ENCODE measurements around the gene TMEM8B.

Gene TMEM8B

DNA sequence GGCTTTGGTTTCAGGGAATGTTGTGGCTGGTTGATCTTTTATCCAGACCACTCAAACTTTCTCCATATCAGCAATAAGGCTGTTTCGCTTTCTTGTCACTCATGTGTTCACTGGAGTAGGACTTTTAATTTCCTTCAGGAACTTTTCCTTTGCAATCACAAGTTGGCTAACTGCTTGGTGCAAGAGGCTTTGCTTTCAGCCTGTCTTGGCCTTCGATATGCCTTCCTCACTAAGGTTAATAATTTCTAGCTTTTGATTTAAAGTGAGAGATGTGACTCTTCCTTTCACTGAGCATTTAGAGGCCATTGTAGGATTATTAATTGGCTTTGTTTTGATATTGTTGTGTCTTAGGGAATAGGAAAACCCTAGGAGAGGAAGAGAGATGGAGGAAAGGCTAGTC is 70.0 kb downstream of the TMEM8B start:
- no peak for DNase-seq (ENCODE audit: low read depth)
- TF ChIP-seq, protein P1, sequence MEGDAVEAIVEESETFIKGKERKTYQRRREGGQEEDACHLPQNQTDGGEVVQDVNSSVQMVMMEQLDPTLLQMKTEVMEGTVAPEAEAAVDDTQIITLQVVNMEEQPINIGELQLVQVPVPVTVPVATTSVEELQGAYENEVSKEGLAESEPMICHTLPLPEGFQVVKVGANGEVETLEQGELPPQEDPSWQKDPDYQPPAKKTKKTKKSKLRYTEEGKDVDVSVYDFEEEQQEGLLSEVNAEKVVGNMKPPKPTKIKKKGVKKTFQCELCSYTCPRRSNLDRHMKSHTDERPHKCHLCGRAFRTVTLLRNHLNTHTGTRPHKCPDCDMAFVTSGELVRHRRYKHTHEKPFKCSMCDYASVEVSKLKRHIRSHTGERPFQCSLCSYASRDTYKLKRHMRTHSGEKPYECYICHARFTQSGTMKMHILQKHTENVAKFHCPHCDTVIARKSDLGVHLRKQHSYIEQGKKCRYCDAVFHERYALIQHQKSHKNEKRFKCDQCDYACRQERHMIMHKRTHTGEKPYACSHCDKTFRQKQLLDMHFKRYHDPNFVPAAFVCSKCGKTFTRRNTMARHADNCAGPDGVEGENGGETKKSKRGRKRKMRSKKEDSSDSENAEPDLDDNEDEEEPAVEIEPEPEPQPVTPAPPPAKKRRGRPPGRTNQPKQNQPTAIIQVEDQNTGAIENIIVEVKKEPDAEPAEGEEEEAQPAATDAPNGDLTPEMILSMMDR (conservative IDR thresholded peaks at IDR 0.05; ENCODE audit: low read depth, low read length), result no peak
- H3K4me3 ChIP-seq (ENCODE audit: low read length), result no peak overlapping the region

DNA sequence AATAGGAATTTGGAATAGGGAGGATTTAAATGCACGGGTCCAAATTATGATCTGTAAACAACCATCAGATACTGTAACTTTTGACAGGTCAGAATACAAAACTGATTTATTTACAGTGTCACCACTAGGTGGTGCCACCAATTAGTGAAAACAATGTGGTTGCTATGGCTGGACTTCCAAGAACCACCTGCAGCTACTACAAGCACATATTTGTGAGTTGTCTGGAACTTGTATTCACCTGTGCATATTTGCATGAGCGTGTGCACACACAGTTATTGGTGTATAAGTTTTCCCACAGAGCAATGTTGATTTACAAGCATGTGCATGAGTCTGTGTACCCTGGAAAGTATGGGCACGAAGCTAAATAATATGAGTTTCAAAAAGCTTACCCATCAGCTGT is 74.0 kb downstream of the TMEM8B start:
- H3K4me3 ChIP-seq (ENCODE audit: low read length), result no peak overlapping the region
- DNase-seq (ENCODE audit: low read depth), result no peak
- TF ChIP-seq, protein P1 (conservative IDR thresholded peaks at IDR 0.05; ENCODE audit: low read depth, low read length), result peak; percentile 66

DNA sequence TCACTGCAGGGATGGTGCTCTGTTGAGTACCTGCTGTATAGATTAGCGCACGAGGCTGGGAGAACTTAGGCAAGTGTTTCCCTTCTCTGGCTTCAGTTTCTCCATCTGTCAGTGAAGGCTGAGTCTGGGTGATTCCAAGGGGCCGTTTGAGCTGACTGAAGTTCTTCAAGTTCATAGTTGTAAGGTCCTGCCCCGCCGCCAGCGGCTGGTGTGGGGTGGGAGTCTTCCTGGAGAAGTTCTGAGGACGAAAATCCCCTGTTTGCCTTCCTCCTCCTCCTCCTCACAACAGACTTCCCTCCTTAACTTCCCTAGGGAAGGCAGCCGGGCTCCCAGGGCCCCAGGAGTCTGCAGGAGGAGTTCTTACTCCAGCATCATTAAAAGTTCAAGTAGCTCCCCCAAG is 75.3 kb downstream of the TMEM8B start:
- no peak for DNase-seq (ENCODE audit: low read depth)
- H3K4me3 ChIP-seq (ENCODE audit: low read length), result no peak overlapping the region
- TF ChIP-seq, protein P1 (conservative IDR thresholded peaks at IDR 0.05; ENCODE audit: low read depth, low read length), result no peak

DNA sequence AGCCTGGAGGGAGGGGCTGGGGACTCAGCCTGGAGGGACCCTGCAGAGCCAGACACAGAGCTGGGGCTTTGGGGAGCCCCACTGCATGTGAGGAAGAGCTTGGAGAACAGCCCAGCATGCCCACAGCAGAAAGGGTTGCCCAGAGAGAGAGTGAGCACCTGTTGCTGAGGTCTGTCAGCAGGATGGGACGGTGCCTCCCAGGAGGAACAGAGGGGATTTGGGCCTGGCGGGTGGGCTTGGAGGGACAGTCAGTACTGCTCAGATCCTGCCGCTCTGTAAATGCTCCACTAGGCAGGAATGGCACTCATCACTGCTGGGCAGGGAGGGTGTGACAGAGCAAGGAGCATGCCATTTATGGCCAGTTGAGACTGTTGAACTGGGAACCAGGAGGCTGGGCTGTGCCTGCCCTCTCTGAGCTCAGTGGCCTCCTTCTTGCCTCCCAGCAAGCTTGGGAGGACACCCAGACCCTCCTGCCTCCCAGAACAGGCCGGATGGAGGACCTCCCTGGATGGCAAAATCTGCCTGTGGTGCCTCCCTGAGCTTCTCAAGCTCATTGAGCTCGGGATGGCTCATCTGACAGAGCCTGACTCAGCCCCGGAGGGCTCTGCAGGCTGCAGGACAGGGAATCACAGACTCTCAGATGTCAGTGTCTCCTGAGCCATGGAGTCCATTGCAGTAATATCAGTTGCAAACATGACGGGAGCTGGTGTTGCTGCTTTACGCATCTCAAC is 76.2 kb downstream of the TMEM8B start:
- no peak overlapping the region for H3K4me3 ChIP-seq (ENCODE audit: low read length)
- DNase-seq (ENCODE audit: low read depth), result no peak
- TF ChIP-seq, protein P1 (conservative IDR thresholded peaks at IDR 0.05; ENCODE audit: low read depth, low read length), result no peak

DNA sequence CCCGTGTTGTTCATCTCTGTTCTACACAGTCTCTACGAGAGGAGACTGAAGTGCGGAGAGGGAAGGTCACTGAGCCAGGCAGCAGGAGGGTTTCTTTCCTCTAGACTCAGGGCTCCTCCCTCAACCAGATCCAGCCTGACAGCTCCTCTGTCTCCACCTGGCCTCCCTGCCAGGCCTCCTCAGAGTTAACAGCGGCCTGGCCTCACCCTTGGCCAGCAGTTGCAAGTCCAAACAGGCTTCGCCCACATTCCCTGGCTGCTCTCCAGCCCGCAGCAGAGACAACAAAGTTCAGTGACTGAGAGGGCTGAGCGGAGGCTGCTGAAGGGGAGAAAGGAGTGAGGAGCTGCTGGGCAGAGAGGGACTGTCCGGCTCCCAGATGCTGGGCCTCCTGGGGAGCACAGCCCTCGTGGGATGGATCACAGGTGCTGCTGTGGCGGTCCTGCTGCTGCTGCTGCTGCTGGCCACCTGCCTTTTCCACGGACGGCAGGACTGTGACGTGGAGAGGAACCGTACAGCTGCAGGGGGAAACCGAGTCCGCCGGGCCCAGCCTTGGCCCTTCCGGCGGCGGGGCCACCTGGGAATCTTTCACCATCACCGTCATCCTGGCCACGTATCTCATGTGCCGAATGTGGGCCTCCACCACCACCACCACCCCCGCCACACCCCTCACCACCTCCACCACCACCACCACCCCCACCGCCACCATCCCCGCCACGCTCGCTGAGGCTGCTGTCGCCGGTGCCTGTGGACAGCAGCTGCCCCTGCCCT is 77.1 kb downstream of the TMEM8B start, which contains the start of gene HRCT1:
Gene HRCT1, plus strand, starts transcription at position 291 of the 768 bp plus-strand sequence. Its CDS starts 86 bp downstream, at position 377.
- no peak within 1 kb of the TSS for H3K4me3 ChIP-seq (ENCODE audit: low read length)
- TF ChIP-seq, protein P1 (conservative IDR thresholded peaks at IDR 0.05; ENCODE audit: low read depth, low read length), result no peak
- DNase-seq (ENCODE audit: low read depth), result peak; percentile 60

DNA sequence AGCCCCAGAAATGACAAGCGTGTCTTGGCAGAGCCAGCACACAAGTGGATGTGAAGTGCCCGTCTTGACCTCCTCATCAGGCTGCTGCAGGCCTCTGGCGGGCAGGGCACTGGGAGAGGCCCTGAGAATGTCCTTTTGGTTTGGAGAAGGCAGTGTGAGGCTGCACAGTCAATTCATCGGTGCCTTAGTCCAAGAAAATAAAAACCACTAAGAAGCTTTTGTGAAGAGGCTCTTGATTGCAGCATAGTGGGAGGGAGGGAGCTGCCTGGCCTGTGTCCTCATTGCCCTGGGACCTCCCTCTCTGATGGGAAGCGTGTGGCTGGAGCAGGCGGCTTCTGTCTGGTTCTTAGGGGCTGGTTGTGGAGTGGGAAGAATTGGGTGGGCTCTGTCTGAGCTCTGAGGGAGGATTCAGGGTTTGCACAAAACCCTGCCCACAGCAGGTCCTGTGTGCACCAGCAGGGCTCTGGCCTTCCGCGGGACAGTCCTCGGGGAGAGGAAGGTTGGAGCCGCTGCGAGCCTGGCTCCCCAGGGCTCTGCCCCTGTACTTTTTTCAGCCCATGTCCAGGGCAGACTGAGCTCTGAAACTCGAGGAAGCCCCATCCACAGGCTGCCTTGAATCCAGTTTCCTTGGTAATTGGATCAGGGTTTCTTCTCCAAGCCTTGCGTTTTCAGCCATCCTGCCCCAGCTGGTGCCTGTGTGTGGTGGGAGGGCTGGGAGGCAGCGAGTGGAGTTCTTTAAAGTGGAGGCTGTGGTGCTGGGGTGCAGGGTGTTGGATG is 78.1 kb downstream of the TMEM8B start:
- TF ChIP-seq, protein P1 (conservative IDR thresholded peaks at IDR 0.05; ENCODE audit: low read depth, low read length), result no peak
- no peak overlapping the region for H3K4me3 ChIP-seq (ENCODE audit: low read length)
- no peak for DNase-seq (ENCODE audit: low read depth)

Data from retinal pigment epithelial cell (primary cell).